ENCODE measurements around the gene COL20A1.

GRCh38 chr20:63366390-63367365, 73.7 kb downstream of the COL20A1 start:
- TF ChIP-seq CTCF (IDR thresholded peaks at IDR 0.05), result no peak
- no peak for TF ChIP-seq POLR2A (IDR thresholded peaks at IDR 0.05)

All from tibial nerve (tissue), 3 donors.